ENCODE results near the gene CTIF. TPM values are rescaled to one million over a fixed set of nuclear protein-coding genes. Genes with fewer than 3 reads are reported as not detected.

Gene CTIF
- total and polyA plus RNA-seq, 4 donors = 12.2 to 45.7 (median 32.6) TPM

DNA sequence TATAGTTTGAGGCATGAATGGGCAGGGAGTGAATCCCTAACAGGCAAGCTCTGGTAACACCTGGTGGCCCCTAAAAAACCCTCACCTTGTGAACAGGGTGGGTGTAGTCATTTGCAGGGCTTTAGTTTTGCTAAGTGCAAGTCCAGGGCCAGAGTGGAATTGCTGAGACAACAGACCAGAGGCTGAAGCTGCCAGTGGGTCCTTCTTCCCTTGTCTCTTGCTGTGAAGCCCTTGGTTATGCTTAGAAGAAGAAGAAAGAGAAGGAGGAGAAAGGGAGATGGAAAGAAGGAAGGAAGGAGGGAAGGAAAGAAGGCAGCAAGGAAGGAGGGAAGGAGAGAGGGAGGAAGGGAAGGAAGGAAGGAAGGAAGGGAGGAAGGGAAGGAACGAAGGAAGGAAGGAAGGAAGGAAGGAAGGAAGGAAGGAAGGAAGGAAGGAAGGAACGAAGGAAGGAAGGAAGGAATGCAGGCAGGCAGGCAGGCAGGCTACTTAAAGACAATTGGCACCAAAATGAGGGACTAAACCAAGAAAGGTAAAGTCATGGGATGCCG lies 366.1 kb downstream of the CTIF start:
- Histone ChIP-seq H3K9me3 (ENCODE audit: control insufficient read depth in 4 of 4, insufficient read depth in 3 of 4, low read length in 3 of 4) (peaks cover 0 to 14% (median 2%) of the 10 kb centered on the region in 4 donors), H3K4me3 (no peak overlapping the region), H3K27me3 (ENCODE audit: control insufficient read depth in 3 of 3, insufficient read depth in 3 of 3, low read length in 2 of 3) (no peaks in the 10 kb centered on the region), H3K9ac (ENCODE audit: insufficient read depth in 1 of 2, low read length in 2 of 2) (no peak overlapping the region), H3K27ac (ENCODE audit: low read depth in 1 of 2, low read length in 1 of 2) (no peak overlapping the region), H3K4me1 (ENCODE audit: control insufficient read depth in 5 of 5, insufficient read depth in 5 of 5, low read length in 5 of 5) (peaks cover 8 to 19% (median 12%) of the 10 kb centered on the region in 5 donors), H3K36me3 (ENCODE audit: control insufficient read depth in 4 of 4, insufficient read depth in 4 of 4, low read length in 4 of 4) (no peaks in the 10 kb centered on the region)
- TF ChIP-seq, protein P1, sequence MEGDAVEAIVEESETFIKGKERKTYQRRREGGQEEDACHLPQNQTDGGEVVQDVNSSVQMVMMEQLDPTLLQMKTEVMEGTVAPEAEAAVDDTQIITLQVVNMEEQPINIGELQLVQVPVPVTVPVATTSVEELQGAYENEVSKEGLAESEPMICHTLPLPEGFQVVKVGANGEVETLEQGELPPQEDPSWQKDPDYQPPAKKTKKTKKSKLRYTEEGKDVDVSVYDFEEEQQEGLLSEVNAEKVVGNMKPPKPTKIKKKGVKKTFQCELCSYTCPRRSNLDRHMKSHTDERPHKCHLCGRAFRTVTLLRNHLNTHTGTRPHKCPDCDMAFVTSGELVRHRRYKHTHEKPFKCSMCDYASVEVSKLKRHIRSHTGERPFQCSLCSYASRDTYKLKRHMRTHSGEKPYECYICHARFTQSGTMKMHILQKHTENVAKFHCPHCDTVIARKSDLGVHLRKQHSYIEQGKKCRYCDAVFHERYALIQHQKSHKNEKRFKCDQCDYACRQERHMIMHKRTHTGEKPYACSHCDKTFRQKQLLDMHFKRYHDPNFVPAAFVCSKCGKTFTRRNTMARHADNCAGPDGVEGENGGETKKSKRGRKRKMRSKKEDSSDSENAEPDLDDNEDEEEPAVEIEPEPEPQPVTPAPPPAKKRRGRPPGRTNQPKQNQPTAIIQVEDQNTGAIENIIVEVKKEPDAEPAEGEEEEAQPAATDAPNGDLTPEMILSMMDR (IDR thresholded peaks at IDR 0.05; ENCODE audit: control extremely low read depth, extremely low read depth) = no peak
- ATAC-seq (ENCODE audit: insufficient read depth, low FRiP score) = no peak
- 79% methylated on average over 3 of the region's 3 CpGs for WGBS, 2 donors
- DNase-seq = no peak

- Histone ChIP-seq H3K36me3 (ENCODE audit: control insufficient read depth in 4 of 4, insufficient read depth in 4 of 4, low read length in 4 of 4) (no peaks in the 10 kb centered on the region), H3K27ac (ENCODE audit: low read depth in 1 of 2, low read length in 1 of 2) (no peak overlapping the region), H3K9me3 (ENCODE audit: control insufficient read depth in 4 of 4, insufficient read depth in 3 of 4, low read length in 3 of 4) (peaks cover 0 to 14% (median 2%) of the 10 kb centered on the region in 4 donors), H3K4me1 (ENCODE audit: control insufficient read depth in 5 of 5, insufficient read depth in 5 of 5, low read length in 5 of 5) (peaks cover 8 to 19% (median 12%) of the 10 kb centered on the region in 5 donors), H3K27me3 (ENCODE audit: control insufficient read depth in 3 of 3, insufficient read depth in 3 of 3, low read length in 2 of 3) (no peaks in the 10 kb centered on the region), H3K9ac (ENCODE audit: insufficient read depth in 1 of 2, low read length in 2 of 2) (no peak overlapping the region), H3K4me3 (no peak overlapping the region)
- DNase-seq = no peak
- TF ChIP-seq, protein P1 (IDR thresholded peaks at IDR 0.05; ENCODE audit: control extremely low read depth, extremely low read depth) = no peak
- WGBS, 2 donors = 85 to 97% methylated on average over 1 of the region's 1 CpG
- no peak for ATAC-seq (ENCODE audit: insufficient read depth, low FRiP score)
Observed at GRCh38 chr18:48905513-48905912, 366.7 kb downstream of the CTIF start.

DNA sequence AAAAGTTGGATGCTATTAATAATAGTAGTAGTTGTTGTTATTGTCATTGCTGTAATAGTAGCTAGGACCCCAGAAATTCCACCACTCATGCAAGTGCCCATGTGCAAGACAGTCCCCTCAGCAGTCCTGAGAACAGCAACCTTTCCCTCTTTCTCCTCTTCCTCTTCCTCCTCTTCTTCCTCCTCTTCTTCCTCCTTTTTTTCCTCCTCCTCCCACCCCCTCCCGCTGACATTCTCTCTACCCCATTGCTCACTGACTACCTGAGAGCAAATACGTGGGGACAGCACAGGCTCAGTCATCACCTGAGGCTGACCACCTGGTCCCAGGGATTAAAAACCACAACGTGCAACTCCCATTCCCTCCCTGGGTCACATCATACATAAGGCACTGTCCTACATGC lies 370.1 kb downstream of the CTIF start:
- no peak for ATAC-seq (ENCODE audit: insufficient read depth, low FRiP score)
- H3K4me3 ChIP-seq = no peak overlapping the region
- H3K36me3 ChIP-seq (ENCODE audit: control insufficient read depth in 4 of 4, insufficient read depth in 4 of 4, low read length in 4 of 4) = no peaks in the 10 kb centered on the region
- no peak for DNase-seq
- no peak overlapping the region for H3K27ac ChIP-seq (ENCODE audit: low read depth in 1 of 2, low read length in 1 of 2)
- H3K27me3 ChIP-seq (ENCODE audit: control insufficient read depth in 3 of 3, insufficient read depth in 3 of 3, low read length in 2 of 3) = no peaks in the 10 kb centered on the region
- WGBS, 2 donors = 79 to 85% methylated on average over 3 of the region's 3 CpGs
- TF ChIP-seq, protein P1 (IDR thresholded peaks at IDR 0.05; ENCODE audit: control extremely low read depth, extremely low read depth) = no peak
- peaks cover 0 to 14% (median 2%) of the 10 kb centered on the region in 4 donors for H3K9me3 ChIP-seq (ENCODE audit: control insufficient read depth in 4 of 4, insufficient read depth in 3 of 4, low read length in 3 of 4)
- H3K4me1 ChIP-seq (ENCODE audit: control insufficient read depth in 5 of 5, insufficient read depth in 5 of 5, low read length in 5 of 5) = peaks cover 0 to 2% (median 0%) of the 10 kb centered on the region in 5 donors
- no peak overlapping the region for H3K9ac ChIP-seq (ENCODE audit: insufficient read depth in 1 of 2, low read length in 2 of 2)

- DNase-seq (no peak), ATAC-seq (ENCODE audit: insufficient read depth, low FRiP score) (no peak)
- Histone ChIP-seq H3K4me1 (ENCODE audit: control insufficient read depth in 5 of 5, insufficient read depth in 5 of 5, low read length in 5 of 5) (peaks cover 0 to 10% (median 6%) of the 10 kb centered on the region in 5 donors), H3K27me3 (ENCODE audit: control insufficient read depth in 3 of 3, insufficient read depth in 3 of 3, low read length in 2 of 3) (no peaks in the 10 kb centered on the region), H3K36me3 (ENCODE audit: control insufficient read depth in 4 of 4, insufficient read depth in 4 of 4, low read length in 4 of 4) (no peaks in the 10 kb centered on the region), H3K9ac (ENCODE audit: insufficient read depth in 1 of 2, low read length in 2 of 2) (no peak overlapping the region), H3K27ac (ENCODE audit: low read depth in 1 of 2, low read length in 1 of 2) (no peak overlapping the region), H3K4me3 (no peak overlapping the region), H3K9me3 (ENCODE audit: control insufficient read depth in 4 of 4, insufficient read depth in 3 of 4, low read length in 3 of 4) (peaks cover 0 to 10% (median 2%) of the 10 kb centered on the region in 4 donors)
- TF ChIP-seq, protein P1 (IDR thresholded peaks at IDR 0.05; ENCODE audit: control extremely low read depth, extremely low read depth) = no peak
- 75 to 77% methylated on average over 6 of the region's 6 CpGs for WGBS, 2 donors
Observed at GRCh38 chr18:48909721-48910120, 370.9 kb downstream of the CTIF start.
